ENCODE results near the gene CCDC170.
A peak's percentile ranks its signal among the peaks of the same experiment; 100 is the strongest.
"Not testable (repeated sequence)": the region's sequence is repeated elsewhere in the genome, so short reads cannot be mapped to it uniquely, and the experiment has no call there.

The CCDC170 gene

DNA sequence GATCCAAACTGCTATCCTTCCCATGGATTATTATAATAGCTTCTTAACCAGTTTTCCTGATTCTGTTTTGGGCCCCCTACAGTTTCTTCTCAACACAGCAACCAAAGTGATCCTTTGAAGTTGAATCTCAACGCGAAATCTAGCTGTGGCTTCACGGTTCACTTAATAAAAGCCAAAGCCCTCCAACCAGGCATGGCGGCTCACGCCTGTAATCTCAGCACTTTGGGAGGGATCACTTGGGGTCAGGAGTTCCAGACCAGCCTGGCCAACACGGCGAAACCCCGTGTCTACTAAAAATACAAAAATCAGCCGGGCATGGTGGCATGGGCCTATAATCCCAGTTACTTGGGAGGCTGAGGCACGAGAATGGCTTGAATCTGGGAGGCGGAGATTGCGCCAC is 45.2 kb upstream of the CCDC170 start:
- Histone ChIP-seq H3K27ac (ENCODE audit: low read length) (no peak overlapping the region), H3K9me2 (replicated peaks; ENCODE audit: insufficient read depth, low read length) (no peaks in the 10 kb centered on the region), H3F3A (ENCODE audit: insufficient read depth, low read length) (no peaks in the 10 kb centered on the region), H3K27me3 (replicated peaks; ENCODE audit: insufficient read depth, low read length) (no peaks in the 10 kb centered on the region), H3K9ac (ENCODE audit: low read length) (no peak overlapping the region), H3K79me2 (ENCODE audit: low read length) (peaks cover 19% of the 10 kb centered on the region), H4K20me1 (ENCODE audit: insufficient read depth, low read length) (no peaks in the 10 kb centered on the region), H3K9me3 (replicated peaks; ENCODE audit: insufficient read depth, low read length) (no peaks in the 10 kb centered on the region), H3K4me1 (ENCODE audit: low read length) (no peaks in the 10 kb centered on the region), H3K4me3 (ENCODE audit: low read length) (no peak overlapping the region), H3K36me3 (replicated peaks; ENCODE audit: insufficient read depth, low read length) (no peaks in the 10 kb centered on the region), H2AFZ (ENCODE audit: low read length) (no peak overlapping the region), H3K4me2 (ENCODE audit: low read depth, low read length) (no peak overlapping the region)
- TF ChIP-seq, protein P1, sequence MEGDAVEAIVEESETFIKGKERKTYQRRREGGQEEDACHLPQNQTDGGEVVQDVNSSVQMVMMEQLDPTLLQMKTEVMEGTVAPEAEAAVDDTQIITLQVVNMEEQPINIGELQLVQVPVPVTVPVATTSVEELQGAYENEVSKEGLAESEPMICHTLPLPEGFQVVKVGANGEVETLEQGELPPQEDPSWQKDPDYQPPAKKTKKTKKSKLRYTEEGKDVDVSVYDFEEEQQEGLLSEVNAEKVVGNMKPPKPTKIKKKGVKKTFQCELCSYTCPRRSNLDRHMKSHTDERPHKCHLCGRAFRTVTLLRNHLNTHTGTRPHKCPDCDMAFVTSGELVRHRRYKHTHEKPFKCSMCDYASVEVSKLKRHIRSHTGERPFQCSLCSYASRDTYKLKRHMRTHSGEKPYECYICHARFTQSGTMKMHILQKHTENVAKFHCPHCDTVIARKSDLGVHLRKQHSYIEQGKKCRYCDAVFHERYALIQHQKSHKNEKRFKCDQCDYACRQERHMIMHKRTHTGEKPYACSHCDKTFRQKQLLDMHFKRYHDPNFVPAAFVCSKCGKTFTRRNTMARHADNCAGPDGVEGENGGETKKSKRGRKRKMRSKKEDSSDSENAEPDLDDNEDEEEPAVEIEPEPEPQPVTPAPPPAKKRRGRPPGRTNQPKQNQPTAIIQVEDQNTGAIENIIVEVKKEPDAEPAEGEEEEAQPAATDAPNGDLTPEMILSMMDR (IDR thresholded peaks at IDR 0.05; ENCODE audit: low read length): no peak
- TF ChIP-seq EZH2phosphoT487 (IDR thresholded peaks at IDR 0.05; ENCODE audit: low read length): no peak
- DNase-seq: no peak

DNA sequence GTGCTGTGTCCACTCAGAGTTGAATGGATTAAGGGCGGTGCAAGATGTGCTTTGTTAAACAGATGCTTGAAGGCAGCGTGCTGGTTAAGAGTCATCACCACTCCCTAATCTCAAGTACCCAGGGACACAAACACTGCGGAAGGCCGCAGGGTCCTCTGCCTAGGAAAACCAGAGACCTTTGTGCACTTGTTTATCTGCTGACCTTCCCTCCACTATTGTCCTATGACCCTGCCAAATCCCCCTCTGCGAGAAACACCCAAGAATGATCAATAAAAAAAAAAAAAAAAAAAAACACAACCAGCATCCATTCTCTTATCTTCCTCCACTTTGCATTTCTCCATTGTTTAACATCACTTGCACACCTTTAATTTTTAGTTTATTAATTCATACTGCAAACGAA is 42.9 kb upstream of the CCDC170 start:
- H3K36me3 ChIP-seq (replicated peaks; ENCODE audit: insufficient read depth, low read length); H3K9me2 ChIP-seq (replicated peaks; ENCODE audit: insufficient read depth, low read length); H3F3A ChIP-seq (ENCODE audit: insufficient read depth, low read length); H3K9me3 ChIP-seq (replicated peaks; ENCODE audit: insufficient read depth, low read length); DNase-seq; H3K4me1 ChIP-seq (ENCODE audit: low read length); H3K27ac ChIP-seq (ENCODE audit: low read length); H2AFZ ChIP-seq (ENCODE audit: low read length); H4K20me1 ChIP-seq (ENCODE audit: insufficient read depth, low read length); H3K27me3 ChIP-seq (replicated peaks; ENCODE audit: insufficient read depth, low read length): not testable (repeated sequence)
- Histone ChIP-seq H3K4me3 (ENCODE audit: low read length) (peak overlapping the region; percentile 84), H3K9ac (ENCODE audit: low read length) (peak overlapping the region; percentile 65; the same call in 1 of the 2 replicates), H3K79me2 (ENCODE audit: low read length) (peaks cover 30% of the 10 kb centered on the region), H3K4me2 (ENCODE audit: low read depth, low read length) (peak overlapping the region; percentile 62)

DNA sequence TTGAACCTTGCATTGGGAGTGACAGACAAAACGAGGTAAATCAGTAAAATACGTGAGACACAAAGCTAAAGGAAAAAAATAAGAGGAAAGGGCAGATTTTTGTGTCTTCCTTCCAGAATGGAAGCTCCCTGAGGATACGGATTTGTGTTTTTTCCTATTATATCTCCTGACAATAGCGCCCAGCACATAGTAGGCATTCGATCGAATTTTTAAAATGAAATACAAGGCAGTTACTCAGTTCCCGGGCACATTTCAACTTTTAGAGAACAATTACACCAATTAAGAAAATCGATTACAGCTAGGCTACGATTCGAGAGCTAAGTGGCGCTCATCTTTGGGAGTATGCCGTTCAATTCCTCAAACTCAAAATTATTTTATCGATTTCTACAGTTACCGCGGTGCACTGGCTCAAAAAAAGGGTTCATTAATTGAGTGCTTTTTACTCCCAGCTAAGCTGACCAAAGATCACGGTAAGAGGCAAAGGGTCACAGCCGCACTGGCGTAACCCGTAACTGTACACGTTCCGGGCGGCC is 42.3 kb upstream of the CCDC170 start:
- no peaks in the 10 kb centered on the region for H3K9me3 ChIP-seq (replicated peaks; ENCODE audit: insufficient read depth, low read length)
- no peaks in the 10 kb centered on the region for H4K20me1 ChIP-seq (ENCODE audit: insufficient read depth, low read length)
- H3K4me1 ChIP-seq (ENCODE audit: low read length): no peaks in the 10 kb centered on the region
- peaks cover 30% of the 10 kb centered on the region for H3K79me2 ChIP-seq (ENCODE audit: low read length)
- DNase-seq: no peak
- peak overlapping the region; percentile 62 for H3K4me2 ChIP-seq (ENCODE audit: low read depth, low read length)
- H3K36me3 ChIP-seq (replicated peaks; ENCODE audit: insufficient read depth, low read length): no peaks in the 10 kb centered on the region
- peak overlapping the region; percentile 84 for H3K4me3 ChIP-seq (ENCODE audit: low read length)
- peak overlapping the region; percentile 35; the same call in 1 of the 2 replicates for H3K27ac ChIP-seq (ENCODE audit: low read length)
- no peaks in the 10 kb centered on the region for H3K27me3 ChIP-seq (replicated peaks; ENCODE audit: insufficient read depth, low read length)
- no peaks in the 10 kb centered on the region for H3K9me2 ChIP-seq (replicated peaks; ENCODE audit: insufficient read depth, low read length)
- H2AFZ ChIP-seq (ENCODE audit: low read length): peak overlapping the region; percentile 78
- no peaks in the 10 kb centered on the region for H3F3A ChIP-seq (ENCODE audit: insufficient read depth, low read length)
- peak overlapping the region; percentile 65 for H3K9ac ChIP-seq (ENCODE audit: low read length)
- TF ChIP-seq EZH2phosphoT487 (IDR thresholded peaks at IDR 0.05; ENCODE audit: low read length): no peak

DNA sequence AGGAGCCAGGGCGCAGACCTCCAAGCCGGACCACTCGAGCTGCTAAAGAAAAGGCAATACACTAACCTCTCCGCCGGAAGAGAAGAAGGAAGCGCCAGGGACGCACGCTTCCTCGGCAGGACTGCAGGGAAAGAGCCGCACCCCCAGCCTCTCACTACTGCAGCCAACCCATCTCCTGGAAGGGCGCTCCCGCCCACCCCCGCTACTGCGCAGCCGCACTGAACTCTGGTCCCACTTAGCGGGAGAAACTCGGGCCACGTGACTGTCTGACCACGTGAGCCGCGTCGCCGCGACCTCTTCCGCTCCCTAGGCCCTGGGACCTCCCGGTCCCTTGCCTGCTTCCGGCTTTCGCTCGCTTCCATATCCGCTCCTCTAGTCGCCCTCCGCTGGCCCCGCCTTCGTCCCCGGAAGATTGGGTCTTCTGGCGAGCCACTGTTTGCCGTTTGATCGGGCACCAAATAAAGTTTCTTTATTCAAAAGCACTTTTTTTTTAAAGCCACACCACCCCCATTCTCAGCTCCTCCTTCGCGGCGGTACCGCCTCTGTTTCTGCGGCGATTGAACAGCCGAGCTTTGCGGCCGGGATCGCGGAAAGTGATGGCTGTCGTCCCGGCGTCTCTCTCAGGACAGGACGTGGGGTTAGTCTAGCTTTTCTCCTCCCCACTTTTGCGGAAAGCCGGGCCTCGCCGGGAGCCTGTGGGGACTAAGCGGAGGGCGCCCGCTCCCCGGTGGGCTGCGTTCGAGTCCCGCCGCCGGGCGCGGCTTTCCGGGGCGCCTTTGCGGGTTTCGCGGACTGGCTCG is 41.7 kb upstream of the CCDC170 start, which contains the start of gene RMND1:
TSS of gene RMND1 (minus strand) at position 177 of the 800 bp plus-strand sequence. CDS start 6,315 bp downstream, outside the sequence.
- H3K36me3 ChIP-seq (replicated peaks; ENCODE audit: insufficient read depth, low read length): no peaks in the 10 kb centered on the region
- H3K4me2 ChIP-seq (ENCODE audit: low read depth, low read length): peak within 1 kb of the TSS; percentile 66
- peak; percentile 97 for DNase-seq
- H3K9me3 ChIP-seq (replicated peaks; ENCODE audit: insufficient read depth, low read length): no peaks in the 10 kb centered on the region
- H3F3A ChIP-seq (ENCODE audit: insufficient read depth, low read length): no peaks in the 10 kb centered on the region
- H3K79me2 ChIP-seq (ENCODE audit: low read length): peaks cover 30% of the 10 kb centered on the region
- H3K9ac ChIP-seq (ENCODE audit: low read length): peak within 1 kb of the TSS; percentile 72
- H3K4me3 ChIP-seq (ENCODE audit: low read length): peak within 1 kb of the TSS; percentile 84
- TF ChIP-seq EZH2 (optimal IDR thresholded peaks at IDR 0.05; ENCODE audit: low read depth, low read length): no peak
- TF ChIP-seq, protein P1 (IDR thresholded peaks at IDR 0.05; ENCODE audit: low read length): no peak
- no peak for TF ChIP-seq EZH2phosphoT487 (IDR thresholded peaks at IDR 0.05; ENCODE audit: low read length)
- no peaks in the 10 kb centered on the region for H3K9me2 ChIP-seq (replicated peaks; ENCODE audit: insufficient read depth, low read length)
- no peaks in the 10 kb centered on the region for H3K27me3 ChIP-seq (replicated peaks; ENCODE audit: insufficient read depth, low read length)
- H4K20me1 ChIP-seq (ENCODE audit: insufficient read depth, low read length): no peaks in the 10 kb centered on the region
- peak within 1 kb of the TSS; percentile 86 for H2AFZ ChIP-seq (ENCODE audit: low read length)
- peak within 1 kb of the TSS; percentile 79; the same call in 1 of the 2 replicates for H3K27ac ChIP-seq (ENCODE audit: low read length)
- H3K4me1 ChIP-seq (ENCODE audit: low read length): no peaks in the 10 kb centered on the region

All from MM.1S (cell line).